H1 (cell line): ENCODE measurements around the gene GMIP. TPM values are rescaled to one million over a fixed set of nuclear protein-coding genes. Genes with fewer than 3 reads are reported as not detected.

ENCODE experiments used
- CTCF ChIA-PET: fragments of 300-600 bp; sonication (Branson Sonifier 250); formaldehyde crosslinking; loops from one replicate; lab custom pipeline; 2021; ENCODE audit not compliant: partially characterized antibody; lab: Charles Lee
- POLR2A ChIA-PET: fragments of 300-600 bp; sonication (Branson Sonifier 250); formaldehyde crosslinking; loops from one replicate; lab custom pipeline; 2021; ENCODE audit warnings: inconsistent platforms; ENCODE audit not compliant: partially characterized antibody; lab: Charles Lee
- DNase-seq, 2 experiments: peaks; one replicate each; pipeline versions ENCODE4 v3.0.0 to v3.0.0-alpha.2; 2010 to 2022; ENCODE audit warnings: low spot score in 2 of 2, low read depth in 1 of 2, mixed read lengths in 1 of 2
- FAIRE-seq: peaks from 2 replicates; lab custom pipeline; 2011; peaks lifted over from hg19 to GRCh38; lab: Jason Lieb, UNC
- H2AFZ ChIP-seq: 2 replicates; pipeline ENCODE4 v1.8.1; 2012; ENCODE audit warnings: low read length, inconsistent platforms
- H2AK5ac ChIP-seq: 2 replicates; pipeline ENCODE4 v1.6.1; 2013; ENCODE audit warnings: low read depth, low read length
- H2BK120ac ChIP-seq: replicated peaks from 2 replicates; pipeline ENCODE3; 2013; ENCODE audit warnings: low read depth, low read length, inconsistent platforms
- H2BK12ac ChIP-seq: 2 replicates; pipeline ENCODE4 v1.6.1; 2013; ENCODE audit warnings: low read depth, low read length
- H2BK15ac ChIP-seq: 2 replicates; pipeline ENCODE4 v1.6.1; 2013; ENCODE audit warnings: low read length
- H2BK20ac ChIP-seq: 2 replicates; pipeline ENCODE4 v1.6.1; 2013; ENCODE audit warnings: low read length
- H2BK5ac ChIP-seq: 2 replicates; pipeline ENCODE4 v1.6.1; 2013; ENCODE audit warnings: low read depth, low read length
- H3K14ac ChIP-seq: 2 replicates; pipeline ENCODE4 v1.6.1; 2013; ENCODE audit warnings: inconsistent platforms; ENCODE audit not compliant: insufficient read length
- H3K18ac ChIP-seq: 2 replicates; pipeline ENCODE4 v1.6.1; 2013; ENCODE audit warnings: low read length; ENCODE audit errors: extremely low read depth
- H3K23ac ChIP-seq: 2 replicates; pipeline ENCODE4 v1.6.1; 2013; ENCODE audit warnings: inconsistent platforms; ENCODE audit not compliant: insufficient read length
- H3K23me2 ChIP-seq: 2 replicates; pipeline ENCODE4 v1.6.1; 2013; ENCODE audit warnings: low read depth, low read length
- H3K27ac ChIP-seq: 2 replicates; pipeline ENCODE4 v1.6.1; 2011; ENCODE audit warnings: low read depth, low read length, inconsistent platforms
- H3K27me3 ChIP-seq, 4 experiments: replicated peaks in 1 of 4; 1 replicate in 1 of 4; 2 replicates in 3 of 4; pipeline versions ENCODE4 v1.6.1 to v1.8.1; 2011 to 2013; ENCODE audit warnings: low read length in 3 of 4, mild to moderate bottlenecking in 3 of 4, inconsistent platforms in 2 of 4, mixed read lengths in 2 of 4, moderate library complexity in 1 of 4; ENCODE audit not compliant: control insufficient read depth in 3 of 4, insufficient read depth in 3 of 4; ENCODE audit errors: extremely low read depth in 1 of 4
- H3K36me3 ChIP-seq, 4 experiments: 2 replicates each; pipeline versions ENCODE4 v1.6.1 to v1.8.1; 2011 to 2013; ENCODE audit warnings: mild to moderate bottlenecking in 4 of 4, low read length in 3 of 4, moderate library complexity in 2 of 4, control low read depth in 1 of 4, inconsistent platforms in 1 of 4; ENCODE audit not compliant: insufficient read depth in 4 of 4, control insufficient read depth in 2 of 4
- H3K4ac ChIP-seq: replicated peaks from 2 replicates; pipeline ENCODE3; 2013; ENCODE audit warnings: low read length, low read depth, mixed read lengths, inconsistent platforms; ENCODE audit not compliant: insufficient read length
- H3K4me1 ChIP-seq, 4 experiments: replicated peaks in 1 of 4; 1 replicate in 1 of 4; 2 replicates in 3 of 4; pipeline versions ENCODE4 v1.6.1 to v1.8.1; 2011 to 2013; ENCODE audit warnings: low read length in 3 of 4, inconsistent platforms in 2 of 4, mixed read lengths in 1 of 4; ENCODE audit not compliant: insufficient read depth in 4 of 4, control insufficient read depth in 3 of 4
- H3K4me2 ChIP-seq, 2 experiments: 2 replicates each; pipeline versions ENCODE4 v1.6.1 to v1.8.1; 2011 to 2013; ENCODE audit warnings: low read depth in 2 of 2, low read length in 2 of 2, control low read depth in 1 of 2, inconsistent platforms in 1 of 2, mild to moderate bottlenecking in 1 of 2; ENCODE audit not compliant: insufficient read depth in 1 of 2
- H3K4me3 ChIP-seq, 4 experiments: fragments of 200-600, 300-600 bp in 1 of 4; sonication (generic), shearing (Covaris generic), sonication (Bioruptor Twin) in 1 of 4; 2 replicates each; pipeline versions ENCODE4 v1.5.1 to v1.8.1; 2011 to 2016; ENCODE audit warnings: low read length in 4 of 4, low read depth in 3 of 4, control low read depth in 2 of 4, inconsistent platforms in 2 of 4, mild to moderate bottlenecking in 2 of 4, mixed read lengths in 1 of 4, moderate library complexity in 1 of 4; ENCODE audit not compliant: insufficient read depth in 2 of 4; ENCODE audit errors: extremely low read depth in 1 of 4
- H3K56ac ChIP-seq: replicated peaks from 2 replicates; pipeline ENCODE3; 2013; ENCODE audit warnings: low read depth, mild to moderate bottlenecking, mixed read lengths, low read length, inconsistent platforms; ENCODE audit not compliant: insufficient read length
- H3K79me1 ChIP-seq: 2 replicates; pipeline ENCODE4 v1.6.1; 2013; ENCODE audit warnings: low read depth, low read length, control low read depth
- H3K79me2 ChIP-seq, 2 experiments: 2 replicates each; pipeline versions ENCODE4 v1.6.1 to v1.8.1; 2012 to 2013; ENCODE audit warnings: low read length in 2 of 2, mild to moderate bottlenecking in 2 of 2, inconsistent platforms in 1 of 2; ENCODE audit not compliant: insufficient read depth in 2 of 2, control insufficient read depth in 1 of 2
- H3K9ac ChIP-seq, 4 experiments: replicated peaks in 1 of 4; 1 replicate in 1 of 4; 2 replicates in 3 of 4; pipeline versions ENCODE4 v1.6.1 to v1.8.1; 2011 to 2013; ENCODE audit warnings: low read depth in 3 of 4, low read length in 3 of 4, control low read depth in 2 of 4, mild to moderate bottlenecking in 2 of 4, moderate library complexity in 2 of 4, inconsistent platforms in 1 of 4; ENCODE audit errors: extremely low read depth in 1 of 4
- H3K9me3 ChIP-seq, 2 experiments: 2 replicates each; pipeline versions ENCODE4 v1.6.1 to v1.8.1; 2012 to 2013; ENCODE audit warnings: mild to moderate bottlenecking in 2 of 2, moderate library complexity in 2 of 2, control low read depth in 1 of 2, inconsistent platforms in 1 of 2, low read depth in 1 of 2, low read length in 1 of 2, mixed read lengths in 1 of 2; ENCODE audit not compliant: insufficient read depth in 2 of 2
- H4K20me1 ChIP-seq, 2 experiments: replicated peaks in 1 of 2; 2 replicates each; pipeline versions ENCODE3 to v1.8.1; 2011 to 2013; ENCODE audit warnings: inconsistent platforms in 2 of 2, low read length in 2 of 2, mild to moderate bottlenecking in 1 of 2; ENCODE audit not compliant: insufficient read depth in 2 of 2, control insufficient read depth in 1 of 2
- H4K5ac ChIP-seq: 2 replicates; pipeline ENCODE4 v1.6.1; 2013; ENCODE audit warnings: low read length, low read depth, mixed read lengths, inconsistent platforms; ENCODE audit not compliant: insufficient read length
- H4K8ac ChIP-seq: 2 replicates; pipeline ENCODE4 v1.8.0; 2013; ENCODE audit warnings: mild to moderate bottlenecking, moderate library complexity, low read length, inconsistent platforms; ENCODE audit not compliant: insufficient read depth; ENCODE audit errors: extremely low read depth
- H4K91ac ChIP-seq: replicated peaks from 2 replicates; pipeline ENCODE3; 2013; ENCODE audit warnings: low read length, mixed read lengths, inconsistent platforms; ENCODE audit not compliant: insufficient read length
- CTBP2 ChIP-seq: IDR thresholded peaks from 2 replicates; pipeline ENCODE4 v1.7.0; 2011; ENCODE audit warnings: borderline replicate concordance, mild to moderate bottlenecking, moderate library complexity, mixed read lengths, low read length; ENCODE audit not compliant: insufficient read depth, insufficient read length
- EP300 ChIP-seq, 2 experiments: IDR thresholded peaks; 1 replicate in 1 of 2; 2 replicates in 1 of 2; pipeline ENCODE4 v1.6.1; 2011 to 2012; ENCODE audit warnings: low read depth in 2 of 2, low read length in 2 of 2, mild to moderate bottlenecking in 2 of 2, borderline replicate concordance in 1 of 2, inconsistent platforms in 1 of 2, moderate library complexity in 1 of 2
- SAP30 ChIP-seq: fragments of 300-600 bp; sonication (generic); IDR thresholded peaks from 2 replicates; pipeline ENCODE4 v1.7.1; 2012; ENCODE audit warnings: low read length, moderate library complexity, mild to moderate bottlenecking, inconsistent platforms; ENCODE audit not compliant: insufficient read depth, insufficient replicate concordance
- SIN3A ChIP-seq, 2 experiments: IDR thresholded peaks in 1 of 2; conservative IDR thresholded peaks in 1 of 2; 2 replicates each; pipeline ENCODE4 v1.6.1; 2011 to 2012; ENCODE audit warnings: low read length in 2 of 2, improper control_type of control experiment in 1 of 2, low read depth in 1 of 2, mild to moderate bottlenecking in 1 of 2
- TAF7 ChIP-seq: optimal IDR thresholded peaks from 2 replicates; pipeline ENCODE3; 2011; ENCODE audit warnings: low read depth, mild to moderate bottlenecking, inconsistent platforms, low read length, moderate library complexity, borderline replicate concordance
- ZNF274 ChIP-seq: IDR thresholded peaks from 2 replicates; pipeline ENCODE4 v1.7.0; 2012; ENCODE audit warnings: low read length, borderline replicate concordance; ENCODE audit errors: extremely low read depth
- WGBS, 2 experiments: shearing (Covaris generic) in 1 of 2; methylation state at CpG; one replicate each; pipeline versions ENCODE4 v1.1.6 to v1.1.7; 2013 to 2015; ENCODE audit warnings: low lambda C conversion rate in 2 of 2, mixed read lengths in 2 of 2, inconsistent platforms in 1 of 2, low coverage in 1 of 2, missing lambda C conversion rate in 1 of 2; ENCODE audit not compliant: insufficient replicate concordance in 2 of 2, insufficient coverage in 1 of 2, insufficient read length in 1 of 2; ENCODE audit errors: extremely low coverage in 1 of 2, missing lambda C conversion rate in 1 of 2; 5-methylcytosine and 5-hydroxymethylcytosine counted together
- polyA plus RNA-seq, 7 experiments: library from polyadenylated mRNA; depleted of rRNA in 3 of 7; stranded (reverse) in 5 of 7; unstranded in 2 of 7; fragments of >200 nt in 5 of 7; fragments of 200-250 nt in 2 of 7; gene quantifications; 1 replicate in 5 of 7; 2 replicates in 1 of 7; 4 replicates in 1 of 7; pipeline versions ENCODE4 v1.2.1 to v1.2.3, GENCODE V29; 2011 to 2013; ENCODE audit warnings: missing spikeins in 2 of 7, mixed read lengths in 2 of 7
- total RNA-seq: library from RNA; stranded (reverse); fragmentation: NEBNext Ultra II Directional; extraction: Animal tissue kit (Norgen Biotek cat#: 25700); gene quantifications from 2 replicates; pipeline ENCODE4 v1.2.1, GENCODE V29; 2021

The GMIP gene
- total and polyA plus RNA-seq, 2 of the 8 experiments (the other 6 are each of a cell fraction or from before 2014, with no cell fraction given), result 5.7 to 18.1 TPM

GRCh38 chr19:19686580-19686979 lies 43.1 kb upstream of the GMIP start:
- no peak overlapping the region for H2BK120ac ChIP-seq
- H2AK5ac ChIP-seq, result no peak overlapping the region
- H3K4me1 ChIP-seq, result no peaks in the 10 kb centered on the region
- FAIRE-seq, result no peak
- no peak for TF ChIP-seq TAF7
- TF ChIP-seq CTBP2, result no peak
- no peak for TF ChIP-seq EP300 (IDR thresholded peaks at IDR 0.05; ENCODE audit: borderline replicate concordance in 1 of 2, low read depth in 2 of 2, low read length in 2 of 2)
- no peak for TF ChIP-seq ZNF274
- no peak for TF ChIP-seq SIN3A (conservative IDR thresholded peaks at IDR 0.05 in 1 of 2, IDR thresholded peaks at IDR 0.05 in 1 of 2; ENCODE audit: low read depth in 1 of 2, low read length in 2 of 2)
- no peak for TF ChIP-seq SAP30
- H3K36me3 ChIP-seq, result peaks cover 0 to 6% (median under 1%) of the 10 kb centered on the region in 4 experiments; a peak in 3 of 8 replicates
- no peak overlapping the region for H3K9ac ChIP-seq
- no peak for DNase-seq
- H2BK15ac ChIP-seq, result no peak overlapping the region
- ChIA-PET POLR2A (interaction anchor here (0.7 to 2.6 kb wide), 9 partner anchors 8 to 214 kb away, joined by 3 to 6 read pairs (median 4); partner anchors contain the start of genes ZNF14, ZNF253 and ZNF93), CTCF (no interaction called here)
- no peaks in the 10 kb centered on the region for H3K27me3 ChIP-seq
- H3K9me3 ChIP-seq, result no peaks in the 10 kb centered on the region
- no peak overlapping the region for H3K56ac ChIP-seq
- H2BK12ac ChIP-seq, result no peak overlapping the region
- no peak overlapping the region for H3K4me2 ChIP-seq
- WGBS, 2 experiments, result 96% methylated on average over 6 of the region's 6 CpGs; no CpG with 5 or more reads in 1 of the 2 experiments
- H3K79me1 ChIP-seq, result no peaks in the 10 kb centered on the region
- H2BK20ac ChIP-seq, result no peak overlapping the region
- H2BK5ac ChIP-seq, result no peak overlapping the region
- H2AFZ ChIP-seq, result no peak overlapping the region
- H3K23ac ChIP-seq, result no peak overlapping the region
- H3K23me2 ChIP-seq, result no peaks in the 10 kb centered on the region
- no peak overlapping the region for H4K8ac ChIP-seq
- H3K14ac ChIP-seq, result no peak overlapping the region
- no peak overlapping the region for H3K27ac ChIP-seq
- no peak overlapping the region for H3K18ac ChIP-seq
- H3K79me2 ChIP-seq, result no peaks in the 10 kb centered on the region
- H3K4ac ChIP-seq, result no peak overlapping the region
- no peak overlapping the region for H4K5ac ChIP-seq
- H4K20me1 ChIP-seq, result no peaks in the 10 kb centered on the region
- no peak overlapping the region for H4K91ac ChIP-seq
- H3K4me3 ChIP-seq, result no peak overlapping the region
